K562 (cell line): Measurements from ENCODE around the gene NARF. TPM values are rescaled to one million over a fixed set of nuclear protein-coding genes. Genes with fewer than 3 reads are reported as not detected.
A peak's percentile ranks its signal among the peaks of the same experiment; 100 is the strongest.

Experiments used
- ATAC-seq: fragments of 200-7000 bp; cut with Tn5 transposase; 3 replicates; pipeline ENCODE4 v1.9.1; 2020; ENCODE audit warnings: moderate library complexity
- BruUV-seq: library from RNA; stranded (reverse); fragments of 400-500 nt; replicated peaks from 2 replicates; lab custom pipeline; 2021; lab: Mats Ljungman, UMichigan
- CTCF ChIA-PET: fragments of 300-600 bp; formaldehyde crosslinking; extraction: SDS; loops from one replicate; lab custom pipeline; 2021; ENCODE audit warnings: low intra/inter-chr PET ratio; lab: Yijun Ruan, JAX
- POLR2A ChIA-PET: fragments of 300-600, 350-650 bp; sonication (Branson Sonifier 250); formaldehyde crosslinking; extraction: SDS; loops from one replicate; lab custom pipeline; 2021; ENCODE audit warnings: antibody characterized with exemption, inconsistent platforms; lab: Yijun Ruan, JAX
- DNase-seq, 4 experiments: peaks; one replicate each; pipeline versions ENCODE4 v3.0.0 to v3.0.0-alpha.2; 2011 to 2018; ENCODE audit warnings: low spot score in 3 of 4, mixed read lengths in 3 of 4; ENCODE audit errors: extremely low read depth in 1 of 4
- FAIRE-seq: peaks from 2 replicates; lab custom pipeline; 2011; peaks lifted over from hg19 to GRCh38; lab: Jason Lieb, UNC
- H2AFZ ChIP-seq: 2 replicates; pipeline ENCODE4 v1.6.0; 2011; ENCODE audit warnings: low read depth, low read length, control low read depth, inconsistent platforms
- H3K27ac ChIP-seq: fragments of 200-600 bp; 3 replicates; pipeline ENCODE4 v1.8.0; 2011; ENCODE audit warnings: low read depth, mild to moderate bottlenecking, control low read depth, inconsistent platforms, low read length, moderate library complexity, mixed read lengths; ENCODE audit errors: extremely low read depth
- H3K27me3 ChIP-seq, 2 experiments: fragments of 300-600 bp in 1 of 2; 2 replicates in 1 of 2; 3 replicates in 1 of 2; pipeline versions ENCODE4 v1.6.0 to v1.8.0; 2011; ENCODE audit warnings: inconsistent platforms in 2 of 2, low read length in 2 of 2, mild to moderate bottlenecking in 1 of 2, mixed read lengths in 1 of 2, moderate library complexity in 1 of 2; ENCODE audit not compliant: control insufficient read depth in 2 of 2, insufficient read depth in 2 of 2
- H3K36me3 ChIP-seq: fragments of 300-600 bp; 3 replicates; pipeline ENCODE4 v1.8.0; 2011; ENCODE audit warnings: mild to moderate bottlenecking, low read length, inconsistent platforms; ENCODE audit not compliant: control insufficient read depth, insufficient read depth
- H3K4me1 ChIP-seq, 2 experiments: fragments of 200-600 bp in 1 of 2; replicated peaks in 1 of 2; 2 replicates in 1 of 2; 3 replicates in 1 of 2; pipeline versions ENCODE4 v1.5.1 to v1.8.0; 2011; ENCODE audit warnings: inconsistent platforms in 2 of 2, low read length in 2 of 2, mild to moderate bottlenecking in 1 of 2, mixed read lengths in 1 of 2, moderate library complexity in 1 of 2; ENCODE audit not compliant: control insufficient read depth in 2 of 2, insufficient read depth in 2 of 2
- H3K4me2 ChIP-seq: 2 replicates; pipeline ENCODE4 v1.6.1; 2011; ENCODE audit warnings: low read length, control low read depth, inconsistent platforms, mixed read lengths; ENCODE audit not compliant: insufficient read depth
- H3K4me3 ChIP-seq: fragments of 200-600 bp; sonication (generic), shearing (Covaris generic); 2 replicates; pipeline ENCODE4 v1.5.1; 2016; ENCODE audit warnings: control low read depth, inconsistent platforms
- H3K79me2 ChIP-seq: fragments of 200-600 bp; 3 replicates; pipeline ENCODE4 v1.8.0; 2011; ENCODE audit warnings: low read length, inconsistent platforms; ENCODE audit not compliant: control insufficient read depth, insufficient read depth
- H3K9ac ChIP-seq, 2 experiments: 2 replicates each; pipeline versions ENCODE4 v1.6.0 to v1.6.1; 2011; ENCODE audit warnings: low read depth in 2 of 2, low read length in 2 of 2, control low read depth in 1 of 2, inconsistent platforms in 1 of 2, mild to moderate bottlenecking in 1 of 2, mixed read lengths in 1 of 2; ENCODE audit not compliant: insufficient read depth in 1 of 2
- H3K9me1 ChIP-seq: one replicate; pipeline ENCODE4 v1.6.0; 2011; ENCODE audit warnings: inconsistent platforms, mild to moderate bottlenecking, low read length, moderate library complexity; ENCODE audit not compliant: control insufficient read depth, insufficient read depth
- H3K9me3 ChIP-seq: replicated peaks from 2 replicates; pipeline ENCODE4 v1.5.1; 2011; ENCODE audit warnings: low read depth, low read length, inconsistent platforms; ENCODE audit not compliant: control insufficient read depth, insufficient read depth
- H4K20me1 ChIP-seq: replicated peaks from 2 replicates; pipeline ENCODE4 v1.6.1; 2011; ENCODE audit warnings: low read length, inconsistent platforms, mixed read lengths; ENCODE audit not compliant: control insufficient read depth, insufficient read depth
- ASH1L ChIP-seq: fragments of 450-650 bp; IDR thresholded peaks from 2 replicates; pipeline ENCODE4 v1.6.1; 2018; ENCODE audit warnings: borderline replicate concordance, mild to moderate bottlenecking, low read depth; ENCODE audit not compliant: partially characterized antibody
- JUNB ChIP-seq: fragments of 450-650 bp; formaldehyde crosslinking; conservative IDR thresholded peaks from 2 replicates; pipeline ENCODE4 v1.4.0; 2020; ENCODE audit warnings: mild to moderate bottlenecking
- POLR2B ChIP-seq: fragments of 450-650 bp; IDR thresholded peaks from 2 replicates; pipeline ENCODE4 v1.6.1; 2018; ENCODE audit warnings: low read depth; ENCODE audit not compliant: partially characterized antibody
- ZNF589 ChIP-seq: fragments of 200-800 bp; sonication (Bioruptor generic); IDR thresholded peaks from 2 replicates; pipeline ENCODE4 v1.6.1; 2016; ENCODE audit warnings: low read depth, missing genetic modification characterization, missing compliant biosample characterization
- ZNF695 ChIP-seq: fragments of 450-650 bp; formaldehyde crosslinking; IDR thresholded peaks from 2 replicates; pipeline ENCODE4 v1.4.0; 2020; ENCODE audit warnings: mild to moderate bottlenecking, moderate library complexity
- ZNF699 ChIP-seq: fragments of 250-450 bp; sonication (Bioruptor Pico); IDR thresholded peaks from 2 replicates; pipeline ENCODE4 v1.8.0; 2021; ENCODE audit warnings: mild to moderate bottlenecking, moderate library complexity; ENCODE audit not compliant: insufficient replicate concordance
- ZNF766 ChIP-seq: fragments of 200-800 bp; sonication (Bioruptor generic); conservative IDR thresholded peaks from 2 replicates; pipeline ENCODE4 v1.6.1; 2016; ENCODE audit warnings: missing genetic modification characterization, missing compliant biosample characterization
- WGBS: fragments of 100-300 bp; shearing (Covaris generic); methylation state at CpG from one replicate; pipeline ENCODE4 v1.1.6; 2016; ENCODE audit warnings: low coverage, mixed read lengths; ENCODE audit not compliant: insufficient coverage; ENCODE audit errors: missing lambda C conversion rate; 5-methylcytosine and 5-hydroxymethylcytosine counted together
- in situ Hi-C: fragments of 300-500 bp; cut with MboI; formaldehyde crosslinking; loops from 4 replicates; pipeline ENCODE4 v1.15.0; 2018; ENCODE audit warnings: inconsistent platforms, mixed read lengths
- intact Hi-C: fragments of 100-400 bp; cut with micrococcal nuclease; formaldehyde crosslinking; loops from 2 replicates; pipeline ENCODE4 v1.14.2; 2022
- polyA plus RNA-seq, 8 experiments: library from polyadenylated mRNA; depleted of rRNA in 4 of 8; stranded (reverse) in 5 of 8; unstranded in 3 of 8; fragments of >200 nt; fragmentation: Nextera tagmentation in 2 of 8; fragmentation: Illumina TruSeq in 1 of 8; extraction: Ambion mirVana in 2 of 8; extraction: Trizol in 1 of 8; gene quantifications; 2 replicates each; pipeline versions ENCODE4 v1.2.1 to v1.2.3, GENCODE V29; 2011 to 2014; ENCODE audit warnings: inconsistent platforms in 1 of 8, missing spikeins in 1 of 8
- total RNA-seq, 7 experiments: library from RNA; depleted of rRNA in 6 of 7; stranded (reverse); fragments of >200 nt in 6 of 7; fragmentation: Illumina TruSeq in 2 of 7; extraction: Trizol in 2 of 7; gene quantifications; 2 replicates each; pipeline versions ENCODE4 v1.2.1 to v1.2.3, GENCODE V29; 2011 to 2021; ENCODE audit warnings: low replicate concordance in 1 of 7
- TF ChIP-seq, protein P1 (sequence below): fragments of 450-650 bp; IDR thresholded peaks from 2 replicates; pipeline ENCODE4 v1.6.1; 2014; ENCODE audit warnings: low read depth, mild to moderate bottlenecking, moderate library complexity, borderline replicate concordance
- TF ChIP-seq, protein P2 (sequence below), 3 experiments: IDR thresholded peaks in 2 of 3; conservative IDR thresholded peaks in 1 of 3; 2 replicates each; pipeline ENCODE4 v1.5.1; 2011 to 2012; ENCODE audit warnings: low read length in 3 of 3, mild to moderate bottlenecking in 3 of 3, control low read depth in 2 of 3, improper control_type of control experiment in 1 of 3, inconsistent platforms in 1 of 3, low read depth in 1 of 3, mixed read lengths in 1 of 3, moderate library complexity in 1 of 3; ENCODE audit not compliant: insufficient read depth in 2 of 3
- TF ChIP-seq, protein P3 (sequence below), 3 experiments: fragments of 200-800 bp in 1 of 3; sonication (Bioruptor generic) in 1 of 3; sonication (generic) in 1 of 3; formaldehyde crosslinking in 1 of 3; IDR thresholded peaks; 2 replicates each; pipeline versions ENCODE4 v1.6.1 to v1.8.0; 2016 to 2022; ENCODE audit warnings: mild to moderate bottlenecking in 2 of 3, missing compliant biosample characterization in 2 of 3, missing genetic modification characterization in 2 of 3, missing genetic modification reagents in 1 of 3
- TF ChIP-seq, protein P4 (sequence below): fragments of 450-650 bp; IDR thresholded peaks from 2 replicates; pipeline ENCODE4 v1.6.1; 2016

NARF gene
- total and polyA plus RNA-seq, 9 of the 15 experiments (the other 6 are each of a cell fraction or from before 2014, with no cell fraction given) = 60.4 to 423 (median 132) TPM

DNA sequence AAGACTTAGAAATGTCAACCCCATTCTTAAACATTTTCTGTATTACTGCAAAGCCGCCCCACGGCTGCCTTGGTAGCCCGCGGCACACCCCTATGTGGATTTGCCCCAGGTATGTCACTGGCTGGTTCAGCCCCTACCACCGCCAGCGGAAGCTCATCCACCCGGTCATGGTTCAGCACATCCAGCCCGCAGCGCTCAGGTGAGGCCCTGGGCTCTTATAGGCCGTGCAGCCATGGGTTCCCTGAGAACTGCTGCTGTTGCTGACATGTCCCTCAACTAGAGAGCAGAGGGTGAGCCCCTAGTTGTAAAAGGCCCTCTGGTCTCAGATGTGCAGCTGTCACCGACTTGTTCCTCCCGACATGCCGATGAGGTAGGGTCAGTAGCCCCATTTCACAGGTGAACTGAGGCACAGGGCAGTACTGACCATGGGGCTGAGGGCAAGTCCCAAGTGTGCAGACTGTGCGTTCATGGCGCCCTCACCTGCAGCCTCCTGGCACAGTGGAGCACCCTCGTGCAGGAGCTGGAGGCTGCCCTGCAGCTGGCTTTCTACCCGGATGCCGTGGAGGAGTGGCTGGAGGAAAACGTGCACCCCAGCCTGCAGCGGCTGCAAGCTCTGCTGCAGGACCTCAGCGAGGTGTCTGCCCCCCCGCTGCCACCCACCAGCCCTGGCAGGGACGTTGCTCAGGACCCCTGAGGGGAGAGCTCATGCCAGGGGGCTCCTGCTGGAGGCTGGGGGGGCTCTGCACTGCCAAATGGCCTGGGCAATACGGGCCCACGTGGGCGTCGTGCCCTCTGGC, 16.7 kb upstream of the NARF start:
- DNase-seq (no peak), FAIRE-seq (no peak), ATAC-seq (no peak; the same call in 1 of the 3 replicates)
- in situ Hi-C loops = no loop called here
- Histone ChIP-seq H3K4me1 (peaks cover 0 to 75% of the 10 kb centered on the region in 2 experiments; a peak in 2 of 5 replicates), H3K9me1 (no peaks in the 10 kb centered on the region), H3K4me2 (no peak overlapping the region), H3K79me2 (no peaks in the 10 kb centered on the region; the same call in 2 of the 3 replicates), H3K27ac (no peak overlapping the region), H3K9me3 (no peaks in the 10 kb centered on the region), H3K9ac (no peak overlapping the region), H3K4me3 (no peak overlapping the region), H4K20me1 (no peaks in the 10 kb centered on the region), H3K27me3 (no peaks in the 10 kb centered on the region), H3K36me3 (peaks cover 24% of the 10 kb centered on the region; the same call in 1 of the 3 replicates), H2AFZ (no peak overlapping the region)
- WGBS = 86% methylated on average over 23 of the region's 27 CpGs
- POLR2A ChIA-PET = interaction anchor here (0.7 to 1.4 kb wide), 2 partner anchors 11 to 92 kb away, joined by 4 read pairs; no protein-coding TSS in a partner anchor
- BruUV-seq = no TSS peak
- intact Hi-C loops = no loop called here
- CTCF ChIA-PET = interaction anchor here (0.6 kb wide), 1 partner anchor 716 kb away, joined by 3 read pairs; no protein-coding TSS in a partner anchor
- TF ChIP-seq ZNF699 (no peak), ZNF695 (CRISPR knock-in tag) (no peak), ASH1L (no peak), ZNF589 (CRISPR knock-in tag) (no peak), ZNF766 (no peak), POLR2B (peak; percentile 13), JUNB (CRISPR knock-in tag) (no peak)
- TF ChIP-seq, protein P1, sequence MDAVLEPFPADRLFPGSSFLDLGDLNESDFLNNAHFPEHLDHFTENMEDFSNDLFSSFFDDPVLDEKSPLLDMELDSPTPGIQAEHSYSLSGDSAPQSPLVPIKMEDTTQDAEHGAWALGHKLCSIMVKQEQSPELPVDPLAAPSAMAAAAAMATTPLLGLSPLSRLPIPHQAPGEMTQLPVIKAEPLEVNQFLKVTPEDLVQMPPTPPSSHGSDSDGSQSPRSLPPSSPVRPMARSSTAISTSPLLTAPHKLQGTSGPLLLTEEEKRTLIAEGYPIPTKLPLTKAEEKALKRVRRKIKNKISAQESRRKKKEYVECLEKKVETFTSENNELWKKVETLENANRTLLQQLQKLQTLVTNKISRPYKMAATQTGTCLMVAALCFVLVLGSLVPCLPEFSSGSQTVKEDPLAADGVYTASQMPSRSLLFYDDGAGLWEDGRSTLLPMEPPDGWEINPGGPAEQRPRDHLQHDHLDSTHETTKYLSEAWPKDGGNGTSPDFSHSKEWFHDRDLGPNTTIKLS = no peak
- TF ChIP-seq, protein P2, sequence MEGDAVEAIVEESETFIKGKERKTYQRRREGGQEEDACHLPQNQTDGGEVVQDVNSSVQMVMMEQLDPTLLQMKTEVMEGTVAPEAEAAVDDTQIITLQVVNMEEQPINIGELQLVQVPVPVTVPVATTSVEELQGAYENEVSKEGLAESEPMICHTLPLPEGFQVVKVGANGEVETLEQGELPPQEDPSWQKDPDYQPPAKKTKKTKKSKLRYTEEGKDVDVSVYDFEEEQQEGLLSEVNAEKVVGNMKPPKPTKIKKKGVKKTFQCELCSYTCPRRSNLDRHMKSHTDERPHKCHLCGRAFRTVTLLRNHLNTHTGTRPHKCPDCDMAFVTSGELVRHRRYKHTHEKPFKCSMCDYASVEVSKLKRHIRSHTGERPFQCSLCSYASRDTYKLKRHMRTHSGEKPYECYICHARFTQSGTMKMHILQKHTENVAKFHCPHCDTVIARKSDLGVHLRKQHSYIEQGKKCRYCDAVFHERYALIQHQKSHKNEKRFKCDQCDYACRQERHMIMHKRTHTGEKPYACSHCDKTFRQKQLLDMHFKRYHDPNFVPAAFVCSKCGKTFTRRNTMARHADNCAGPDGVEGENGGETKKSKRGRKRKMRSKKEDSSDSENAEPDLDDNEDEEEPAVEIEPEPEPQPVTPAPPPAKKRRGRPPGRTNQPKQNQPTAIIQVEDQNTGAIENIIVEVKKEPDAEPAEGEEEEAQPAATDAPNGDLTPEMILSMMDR (IDR thresholded peaks at IDR 0.05 in 2 of 3, conservative IDR thresholded peaks at IDR 0.05 in 1 of 3; ENCODE audit: insufficient read depth in 2 of 3, low read depth in 1 of 3, low read length in 3 of 3) = no peak
- TF ChIP-seq, protein P3, sequence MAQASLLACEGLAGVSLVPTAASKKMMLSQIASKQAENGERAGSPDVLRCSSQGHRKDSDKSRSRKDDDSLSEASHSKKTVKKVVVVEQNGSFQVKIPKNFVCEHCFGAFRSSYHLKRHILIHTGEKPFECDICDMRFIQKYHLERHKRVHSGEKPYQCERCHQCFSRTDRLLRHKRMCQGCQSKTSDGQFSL (CRISPR knock-in tag; IDR thresholded peaks at IDR 0.05) = peak; percentile 23; the same call in 1 of the 2 replicates
- TF ChIP-seq, protein P3 (tag; IDR thresholded peaks at IDR 0.05) = no peak
- TF ChIP-seq, protein P4, sequence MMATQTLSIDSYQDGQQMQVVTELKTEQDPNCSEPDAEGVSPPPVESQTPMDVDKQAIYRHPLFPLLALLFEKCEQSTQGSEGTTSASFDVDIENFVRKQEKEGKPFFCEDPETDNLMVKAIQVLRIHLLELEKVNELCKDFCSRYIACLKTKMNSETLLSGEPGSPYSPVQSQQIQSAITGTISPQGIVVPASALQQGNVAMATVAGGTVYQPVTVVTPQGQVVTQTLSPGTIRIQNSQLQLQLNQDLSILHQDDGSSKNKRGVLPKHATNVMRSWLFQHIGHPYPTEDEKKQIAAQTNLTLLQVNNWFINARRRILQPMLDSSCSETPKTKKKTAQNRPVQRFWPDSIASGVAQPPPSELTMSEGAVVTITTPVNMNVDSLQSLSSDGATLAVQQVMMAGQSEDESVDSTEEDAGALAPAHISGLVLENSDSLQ = no peak
